GM12878 (cell line): Measurements from ENCODE around the gene STON1. TPM values are rescaled to one million over a fixed set of nuclear protein-coding genes. Genes with fewer than 3 reads are reported as not detected.
A peak's percentile ranks its signal among the peaks of the same experiment; 100 is the strongest.

Source experiments
- ATAC-seq: fragments of 200-7000 bp; cut with Tn5 transposase; 3 replicates; pipeline ENCODE4 v1.9.1; 2020; ENCODE audit warnings: mild to moderate bottlenecking, moderate library complexity
- BruUV-seq: library from RNA; stranded (reverse); fragments of 400-500 nt; replicated peaks from 2 replicates; lab custom pipeline; 2021; lab: Mats Ljungman, UMichigan
- CTCF ChIA-PET: fragments of 300-600 bp; sonication (Branson Sonifier 250); formaldehyde crosslinking; extraction: SDS; loops from one replicate; lab custom pipeline; 2021; ENCODE audit warnings: inconsistent platforms; lab: Yijun Ruan, JAX
- POLR2A ChIA-PET: fragments of 350-600 bp; formaldehyde crosslinking; extraction: SDS; loops from one replicate; lab custom pipeline; 2021; ENCODE audit warnings: inconsistent platforms; lab: Charles Lee
- RAD21 ChIA-PET: fragments of 300-600 bp; sonication (Branson Sonifier 250); formaldehyde crosslinking; loops from one replicate; lab custom pipeline; 2023; ENCODE audit warnings: antibody characterized with exemption; ENCODE audit not compliant: unreplicated experiment; lab: Charles Lee
- SMC1A ChIA-PET: fragments of 300-600 bp; sonication (Branson Sonifier 250); formaldehyde crosslinking; loops from one replicate; lab custom pipeline; 2023; ENCODE audit not compliant: unreplicated experiment, uncharacterized antibody; lab: Charles Lee
- DNase-seq: peaks from one replicate; pipeline ENCODE4 v3.0.0-alpha.2; 2011; ENCODE audit warnings: low read depth, low spot score
- FAIRE-seq: peaks from 3 replicates; lab custom pipeline; 2011; peaks lifted over from hg19 to GRCh38; lab: Jason Lieb, UNC
- H2AFZ ChIP-seq: 2 replicates; pipeline ENCODE4 v1.6.0; 2011; ENCODE audit warnings: low read depth, low read length, control low read depth; ENCODE audit not compliant: control insufficient read depth
- H3K27ac ChIP-seq: 2 replicates; pipeline ENCODE4 v1.5.1; 2011; ENCODE audit warnings: control low read depth; ENCODE audit not compliant: control insufficient read depth, insufficient read depth
- H3K27me3 ChIP-seq, 2 experiments: replicated peaks in 1 of 2; 2 replicates each; pipeline versions ENCODE4 v1.6.0 to v1.6.1; 2011; ENCODE audit warnings: low read length in 1 of 2; ENCODE audit not compliant: control insufficient read depth in 2 of 2, insufficient read depth in 2 of 2
- H3K36me3 ChIP-seq, 2 experiments: 2 replicates each; pipeline ENCODE4 v1.5.1; 2011; ENCODE audit warnings: low read length in 1 of 2; ENCODE audit not compliant: control insufficient read depth in 2 of 2, insufficient read depth in 2 of 2
- H3K4me1 ChIP-seq: 2 replicates; pipeline ENCODE4 v1.6.1; 2011; ENCODE audit warnings: mild to moderate bottlenecking, low read length, moderate library complexity, mixed read lengths; ENCODE audit not compliant: control insufficient read depth, insufficient read depth
- H3K4me2 ChIP-seq: 2 replicates; pipeline ENCODE4 v1.6.0; 2011; ENCODE audit warnings: control low read depth; ENCODE audit not compliant: control insufficient read depth, insufficient read depth
- H3K4me3 ChIP-seq: fragments of 200-600 bp; sonication (generic); 2 replicates; pipeline ENCODE4 v1.5.1; 2016
- H3K79me2 ChIP-seq: 2 replicates; pipeline ENCODE4 v1.6.0; 2011; ENCODE audit warnings: low read length; ENCODE audit not compliant: control insufficient read depth, insufficient read depth
- H3K9ac ChIP-seq: 2 replicates; pipeline ENCODE4 v1.8.0; 2011; ENCODE audit warnings: low read length, control low read depth, mixed read lengths; ENCODE audit not compliant: control insufficient read depth, insufficient read depth
- H3K9me3 ChIP-seq: replicated peaks from 3 replicates; pipeline ENCODE4 v1.5.1; 2011; ENCODE audit warnings: mild to moderate bottlenecking, low read length; ENCODE audit not compliant: control insufficient read depth, insufficient read depth
- H4K20me1 ChIP-seq: 2 replicates; pipeline ENCODE4 v1.6.0; 2011; ENCODE audit not compliant: control insufficient read depth, insufficient read depth
- CEBPB ChIP-seq, 2 experiments: fragments of 150-350 bp in 1 of 2; IDR thresholded peaks; 2 replicates each; pipeline ENCODE4 v1.6.1; 2012 to 2014; ENCODE audit warnings: low read depth in 2 of 2, low read length in 2 of 2, borderline replicate concordance in 1 of 2, inconsistent platforms in 1 of 2
- FOS ChIP-seq: IDR thresholded peaks from 3 replicates; pipeline ENCODE4 v1.6.1; 2011; ENCODE audit warnings: borderline replicate concordance; ENCODE audit not compliant: insufficient read length; ENCODE audit errors: extremely low read depth
- FOXM1 ChIP-seq: IDR thresholded peaks from 2 replicates; pipeline ENCODE4 v1.6.1; 2012; ENCODE audit warnings: low read depth, mild to moderate bottlenecking, inconsistent platforms, low read length, moderate library complexity
- HCFC1 ChIP-seq: fragments of 150-350 bp; IDR thresholded peaks from 2 replicates; pipeline ENCODE4 v1.6.1; 2014; ENCODE audit warnings: low read length
- KAT2A ChIP-seq: conservative IDR thresholded peaks from 2 replicates; pipeline ENCODE4 v1.6.1; 2011; ENCODE audit warnings: low read depth, low read length; ENCODE audit not compliant: control insufficient read depth
- KLF5 ChIP-seq: fragments of 450-650 bp; IDR thresholded peaks from 2 replicates; pipeline ENCODE4 v1.6.1; 2014; ENCODE audit warnings: mild to moderate bottlenecking; ENCODE audit not compliant: partially characterized antibody
- MLLT1 ChIP-seq: fragments of 450-650 bp; IDR thresholded peaks from 2 replicates; pipeline ENCODE4 v1.6.1; 2016; ENCODE audit warnings: mild to moderate bottlenecking
- MTA2 ChIP-seq: fragments of 450-650 bp; IDR thresholded peaks from 2 replicates; pipeline ENCODE4 v1.6.1; 2016; ENCODE audit warnings: low read depth, mild to moderate bottlenecking, moderate library complexity
- NR2F1 ChIP-seq: fragments of 450-650 bp; conservative IDR thresholded peaks from 2 replicates; pipeline ENCODE4 v1.6.1; 2017; ENCODE audit warnings: mild to moderate bottlenecking
- POLR2AphosphoS5 ChIP-seq: IDR thresholded peaks from 2 replicates; pipeline ENCODE4 v1.6.1; 2011; ENCODE audit warnings: mild to moderate bottlenecking, low read length, inconsistent platforms
- RFX5 ChIP-seq: IDR thresholded peaks from 2 replicates; pipeline ENCODE4 v1.6.1; 2011; ENCODE audit warnings: low read depth, low read length, improper control_type of control experiment
- SMARCA5 ChIP-seq: fragments of 450-650 bp; IDR thresholded peaks from 2 replicates; pipeline ENCODE4 v1.6.1; 2017; ENCODE audit warnings: mild to moderate bottlenecking
- SPI1 ChIP-seq: IDR thresholded peaks from 2 replicates; pipeline ENCODE4 v1.6.1; 2011; ENCODE audit warnings: low read depth, mild to moderate bottlenecking, low read length, moderate library complexity, borderline replicate concordance; ENCODE audit not compliant: insufficient read depth
- YY1 ChIP-seq: IDR thresholded peaks from 2 replicates; pipeline ENCODE4 v1.6.1; 2011; ENCODE audit warnings: low read depth, mild to moderate bottlenecking, low read length
- ZNF24 ChIP-seq: fragments of 450-650 bp; IDR thresholded peaks from 2 replicates; pipeline ENCODE4 v1.6.1; 2017; ENCODE audit warnings: antibody characterized with exemption, mild to moderate bottlenecking
- WGBS: methylation state at CpG from one replicate; pipeline ENCODE4 v1.1.6; 2016; ENCODE audit warnings: low lambda C conversion rate; ENCODE audit not compliant: insufficient replicate concordance, insufficient coverage; ENCODE audit errors: missing lambda C conversion rate; 5-methylcytosine and 5-hydroxymethylcytosine counted together
- in situ Hi-C: fragments of 300-500 bp; cut with MboI; formaldehyde crosslinking; loops from 9 replicates; pipeline ENCODE4 v1.14.3; 2018; ENCODE audit warnings: mixed read lengths
- intact Hi-C: fragments of 100-400 bp; cut with micrococcal nuclease; formaldehyde crosslinking; loops from one replicate; pipeline ENCODE4 v1.14.2; 2022; ENCODE audit not compliant: unreplicated experiment
- polyA plus RNA-seq, 11 experiments: library from polyadenylated mRNA; depleted of rRNA in 4 of 11; unstranded in 6 of 11; stranded (reverse) in 5 of 11; fragments of >200 nt; fragmentation: Nextera tagmentation in 4 of 11; fragmentation: Illumina TruSeq in 1 of 11; extraction: Ambion mirVana in 4 of 11; extraction: Trizol in 1 of 11; gene quantifications; 1 replicate in 1 of 11; 2 replicates in 10 of 11; pipeline versions ENCODE4 v1.2.1 to v1.2.3, GENCODE V29; 2011 to 2016; ENCODE audit warnings: inconsistent platforms in 2 of 11, missing spikeins in 2 of 11, low read depth in 1 of 11
- total RNA-seq, 4 experiments: library from RNA; depleted of rRNA in 3 of 4; stranded (reverse); fragments of >200 nt in 3 of 4; fragmentation: Illumina TruSeq in 1 of 4; extraction: Trizol in 1 of 4; gene quantifications; 2 replicates each; pipeline versions ENCODE4 v1.2.1 to v1.2.3, GENCODE V29; 2013 to 2021
- TF ChIP-seq, protein P1 (sequence below): fragments of 450-650 bp; IDR thresholded peaks from 2 replicates; pipeline ENCODE4 v1.6.1; 2016; ENCODE audit warnings: mild to moderate bottlenecking, moderate library complexity, borderline replicate concordance
- TF ChIP-seq, protein P2 (sequence below): IDR thresholded peaks from 2 replicates; pipeline ENCODE4 v1.6.1; 2011; ENCODE audit warnings: borderline replicate concordance, low read depth, mild to moderate bottlenecking, moderate library complexity, mixed read lengths, low read length; ENCODE audit not compliant: insufficient read depth; ENCODE audit errors: extremely low read length

STON1 gene
- total and polyA plus RNA-seq, 10 of the 15 experiments (the other 5 are each of a cell fraction or from before 2014, with no cell fraction given): 0.11 to 0.90 (median 0.22) TPM; not detected in 2

DNA sequence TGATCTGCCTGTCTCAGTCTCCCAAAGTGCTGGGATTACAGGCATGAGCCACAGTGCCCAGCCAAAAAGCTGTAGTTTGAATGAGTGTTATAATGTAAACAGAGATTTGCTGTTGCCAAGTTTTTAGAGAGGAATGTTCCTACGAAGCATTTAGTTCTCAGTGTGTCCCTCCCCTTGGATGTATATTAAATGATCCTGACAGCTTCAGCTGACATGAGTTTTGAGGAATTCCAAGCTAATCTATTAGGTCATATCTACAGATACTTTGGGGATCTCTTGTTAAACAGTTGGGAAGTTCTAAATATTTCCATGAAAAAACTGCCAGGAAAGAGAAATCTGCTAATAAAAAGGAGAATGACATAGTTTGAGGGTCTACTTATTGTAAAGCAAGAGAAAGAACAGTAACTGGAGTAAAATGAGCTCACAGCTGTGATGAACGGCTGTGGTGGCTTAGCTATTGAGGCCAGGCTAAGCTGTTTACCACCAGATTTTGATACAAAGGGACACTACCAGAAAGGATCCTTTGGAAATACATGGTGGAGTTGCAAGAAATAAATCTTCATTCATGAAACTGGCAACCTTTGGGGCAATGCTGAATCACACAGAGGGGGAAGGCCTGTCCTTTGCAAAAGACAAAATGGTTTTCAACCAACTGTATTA is 2.6 kb upstream of the STON1 start:
- intact Hi-C loops: no loop called here
- Histone ChIP-seq H3K27ac (no peak overlapping the region), H3K79me2 (no peaks in the 10 kb centered on the region), H3K4me3 (no peak overlapping the region), H3K4me1 (no peaks in the 10 kb centered on the region; the same call in 1 of the 2 replicates), H3K27me3 (no peaks in the 10 kb centered on the region; a peak in 1 of 4 replicates), H3K9me3 (no peaks in the 10 kb centered on the region), H3K36me3 (no peaks in the 10 kb centered on the region), H2AFZ (no peak overlapping the region), H3K9ac (no peak overlapping the region), H4K20me1 (no peaks in the 10 kb centered on the region), H3K4me2 (no peak overlapping the region)
- WGBS: 81% methylated on average over 2 of the region's 2 CpGs
- SMC1A ChIA-PET: interaction anchor here (0.6 to 1.3 kb wide), 3 partner anchors 12 to 500 kb away, joined by 3 to 6 read pairs (median 3); no protein-coding TSS in a partner anchor
- no peak for TF ChIP-seq RFX5
- TF ChIP-seq KLF5: no peak
- TF ChIP-seq, protein P1, sequence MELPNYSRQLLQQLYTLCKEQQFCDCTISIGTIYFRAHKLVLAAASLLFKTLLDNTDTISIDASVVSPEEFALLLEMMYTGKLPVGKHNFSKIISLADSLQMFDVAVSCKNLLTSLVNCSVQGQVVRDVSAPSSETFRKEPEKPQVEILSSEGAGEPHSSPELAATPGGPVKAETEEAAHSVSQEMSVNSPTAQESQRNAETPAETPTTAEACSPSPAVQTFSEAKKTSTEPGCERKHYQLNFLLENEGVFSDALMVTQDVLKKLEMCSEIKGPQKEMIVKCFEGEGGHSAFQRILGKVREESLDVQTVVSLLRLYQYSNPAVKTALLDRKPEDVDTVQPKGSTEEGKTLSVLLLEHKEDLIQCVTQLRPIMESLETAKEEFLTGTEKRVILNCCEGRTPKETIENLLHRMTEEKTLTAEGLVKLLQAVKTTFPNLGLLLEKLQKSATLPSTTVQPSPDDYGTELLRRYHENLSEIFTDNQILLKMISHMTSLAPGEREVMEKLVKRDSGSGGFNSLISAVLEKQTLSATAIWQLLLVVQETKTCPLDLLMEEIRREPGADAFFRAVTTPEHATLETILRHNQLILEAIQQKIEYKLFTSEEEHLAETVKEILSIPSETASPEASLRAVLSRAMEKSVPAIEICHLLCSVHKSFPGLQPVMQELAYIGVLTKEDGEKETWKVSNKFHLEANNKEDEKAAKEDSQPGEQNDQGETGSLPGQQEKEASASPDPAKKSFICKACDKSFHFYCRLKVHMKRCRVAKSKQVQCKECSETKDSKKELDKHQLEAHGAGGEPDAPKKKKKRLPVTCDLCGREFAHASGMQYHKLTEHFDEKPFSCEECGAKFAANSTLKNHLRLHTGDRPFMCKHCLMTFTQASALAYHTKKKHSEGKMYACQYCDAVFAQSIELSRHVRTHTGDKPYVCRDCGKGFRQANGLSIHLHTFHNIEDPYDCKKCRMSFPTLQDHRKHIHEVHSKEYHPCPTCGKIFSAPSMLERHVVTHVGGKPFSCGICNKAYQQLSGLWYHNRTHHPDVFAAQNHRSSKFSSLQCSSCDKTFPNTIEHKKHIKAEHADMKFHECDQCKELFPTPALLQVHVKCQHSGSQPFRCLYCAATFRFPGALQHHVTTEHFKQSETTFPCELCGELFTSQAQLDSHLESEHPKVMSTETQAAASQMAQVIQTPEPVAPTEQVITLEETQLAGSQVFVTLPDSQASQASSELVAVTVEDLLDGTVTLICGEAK: no peak
- TF ChIP-seq, protein P2, sequence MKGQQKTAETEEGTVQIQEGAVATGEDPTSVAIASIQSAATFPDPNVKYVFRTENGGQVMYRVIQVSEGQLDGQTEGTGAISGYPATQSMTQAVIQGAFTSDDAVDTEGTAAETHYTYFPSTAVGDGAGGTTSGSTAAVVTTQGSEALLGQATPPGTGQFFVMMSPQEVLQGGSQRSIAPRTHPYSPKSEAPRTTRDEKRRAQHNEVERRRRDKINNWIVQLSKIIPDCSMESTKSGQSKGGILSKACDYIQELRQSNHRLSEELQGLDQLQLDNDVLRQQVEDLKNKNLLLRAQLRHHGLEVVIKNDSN: no peak
- no peak for TF ChIP-seq POLR2AphosphoS5
- TF ChIP-seq HCFC1: no peak
- TF ChIP-seq ZNF24: no peak
- no peak for TF ChIP-seq KAT2A
- no peak for TF ChIP-seq FOS
- no peak for TF ChIP-seq MTA2
- TF ChIP-seq YY1: no peak
- TF ChIP-seq MLLT1: no peak
- TF ChIP-seq SMARCA5: no peak
- TF ChIP-seq FOXM1: no peak
- TF ChIP-seq SPI1: no peak
- no peak for TF ChIP-seq NR2F1
- TF ChIP-seq CEBPB (IDR thresholded peaks at IDR 0.05; ENCODE audit: borderline replicate concordance in 1 of 2, low read depth in 2 of 2, low read length in 2 of 2): no peak
- in situ Hi-C loops: no loop called here
- RAD21 ChIA-PET: no interaction called here
- no TSS peak for BruUV-seq
- CTCF ChIA-PET: no interaction called here
- DNase-seq (no peak), FAIRE-seq (peak; percentile 18), ATAC-seq (no peak)
- POLR2A ChIA-PET: no interaction called here
